Breast epithelium (tissue), 4 donors: Measurements from ENCODE around the gene CABCOCO1. TPM values are rescaled to one million over a fixed set of nuclear protein-coding genes. Genes with fewer than 3 reads are reported as not detected.

ENCODE experiments used
- DNase-seq, 2 donors: peaks; one replicate each; pipeline ENCODE4 v3.0.0-alpha.2; 2019; ENCODE audit warnings: low spot score in 2 of 2
- H3K27ac ChIP-seq, 2 donors: fragments of 200-600 bp; sonication (generic) in 1 of 2; one replicate each; pipeline ENCODE4 v1.5.1; 2016 to 2019; ENCODE audit warnings: mild to moderate bottlenecking in 1 of 2
- H3K27me3 ChIP-seq, 2 donors: fragments of 200-600 bp; sonication (generic) in 1 of 2; one replicate each; pipeline versions ENCODE4 v1.5.1 to v1.6.0; 2017 to 2019; ENCODE audit warnings: control low read depth in 1 of 2, mild to moderate bottlenecking in 1 of 2
- H3K36me3 ChIP-seq: fragments of 200-600 bp; one replicate; pipeline ENCODE4 v1.5.1; 2019
- H3K4me1 ChIP-seq, 2 donors: fragments of 200-600 bp; sonication (generic); one replicate each; pipeline ENCODE4 v1.5.1; 2016 to 2019; ENCODE audit warnings: control low read depth in 1 of 2
- H3K4me3 ChIP-seq, 3 donors: fragments of 200-600 bp; sonication (generic); 1 replicate in 2 of 3; 2 replicates in 1 of 3; pipeline ENCODE4 v1.5.1; 2016 to 2019; ENCODE audit warnings: mild to moderate bottlenecking in 3 of 3, moderate library complexity in 2 of 3
- H3K9me3 ChIP-seq, 2 donors: fragments of 200-600 bp; sonication (generic) in 1 of 2; one replicate each; pipeline ENCODE4 v1.5.1; 2016 to 2019; ENCODE audit warnings: control low read depth in 1 of 2
- POLR2A ChIP-seq: fragments of 450-650 bp; IDR thresholded peaks from one replicate; pipeline ENCODE4 v1.6.1; 2016; ENCODE audit warnings: antibody characterized with exemption, mild to moderate bottlenecking, moderate library complexity
- POLR2AphosphoS5 ChIP-seq, 3 donors: sonication (generic); formaldehyde crosslinking; IDR thresholded peaks; one replicate each; pipeline ENCODE4 v1.6.1; 2017; ENCODE audit warnings: antibody characterized with exemption in 3 of 3
- intact Hi-C: fragments of 100-400 bp; cut with DNase I; formaldehyde crosslinking; loops from one replicate; pipeline ENCODE4 v1.15.1; 2023; ENCODE audit warnings: low total_unique reads
- total RNA-seq, 3 donors: library from RNA; depleted of rRNA; stranded (reverse); fragments of >200 nt; gene quantifications; one replicate each; pipeline ENCODE4 v1.1.0, GENCODE V29; 2016
- TF ChIP-seq, protein P1 (sequence below), 3 donors: fragments of 450-650 bp; IDR thresholded peaks; one replicate each; pipeline ENCODE4 v1.5.1; 2016 to 2017; ENCODE audit warnings: antibody characterized with exemption in 3 of 3, mild to moderate bottlenecking in 3 of 3, moderate library complexity in 3 of 3

The CABCOCO1 gene
- total RNA-seq, 3 donors from 2014 or later = 0.16 to 1.3 (median 1.2) TPM

GRCh38 chr10:61812052-61812721, 149.5 kb downstream of the CABCOCO1 start:
- no peak overlapping the region for H3K4me3 ChIP-seq
- no peaks in the 10 kb centered on the region for H3K9me3 ChIP-seq
- H3K27ac ChIP-seq = no peak overlapping the region
- TF ChIP-seq POLR2A (no peak), POLR2AphosphoS5 (IDR thresholded peaks at IDR 0.05) (no peak)
- TF ChIP-seq, protein P1, sequence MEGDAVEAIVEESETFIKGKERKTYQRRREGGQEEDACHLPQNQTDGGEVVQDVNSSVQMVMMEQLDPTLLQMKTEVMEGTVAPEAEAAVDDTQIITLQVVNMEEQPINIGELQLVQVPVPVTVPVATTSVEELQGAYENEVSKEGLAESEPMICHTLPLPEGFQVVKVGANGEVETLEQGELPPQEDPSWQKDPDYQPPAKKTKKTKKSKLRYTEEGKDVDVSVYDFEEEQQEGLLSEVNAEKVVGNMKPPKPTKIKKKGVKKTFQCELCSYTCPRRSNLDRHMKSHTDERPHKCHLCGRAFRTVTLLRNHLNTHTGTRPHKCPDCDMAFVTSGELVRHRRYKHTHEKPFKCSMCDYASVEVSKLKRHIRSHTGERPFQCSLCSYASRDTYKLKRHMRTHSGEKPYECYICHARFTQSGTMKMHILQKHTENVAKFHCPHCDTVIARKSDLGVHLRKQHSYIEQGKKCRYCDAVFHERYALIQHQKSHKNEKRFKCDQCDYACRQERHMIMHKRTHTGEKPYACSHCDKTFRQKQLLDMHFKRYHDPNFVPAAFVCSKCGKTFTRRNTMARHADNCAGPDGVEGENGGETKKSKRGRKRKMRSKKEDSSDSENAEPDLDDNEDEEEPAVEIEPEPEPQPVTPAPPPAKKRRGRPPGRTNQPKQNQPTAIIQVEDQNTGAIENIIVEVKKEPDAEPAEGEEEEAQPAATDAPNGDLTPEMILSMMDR (IDR thresholded peaks at IDR 0.05) = no peak
- DNase-seq = no peak
- H3K36me3 ChIP-seq = no peaks in the 10 kb centered on the region
- intact Hi-C loops = no loop called here
- no peaks in the 10 kb centered on the region for H3K27me3 ChIP-seq
- H3K4me1 ChIP-seq = no peaks in the 10 kb centered on the region

DNA sequence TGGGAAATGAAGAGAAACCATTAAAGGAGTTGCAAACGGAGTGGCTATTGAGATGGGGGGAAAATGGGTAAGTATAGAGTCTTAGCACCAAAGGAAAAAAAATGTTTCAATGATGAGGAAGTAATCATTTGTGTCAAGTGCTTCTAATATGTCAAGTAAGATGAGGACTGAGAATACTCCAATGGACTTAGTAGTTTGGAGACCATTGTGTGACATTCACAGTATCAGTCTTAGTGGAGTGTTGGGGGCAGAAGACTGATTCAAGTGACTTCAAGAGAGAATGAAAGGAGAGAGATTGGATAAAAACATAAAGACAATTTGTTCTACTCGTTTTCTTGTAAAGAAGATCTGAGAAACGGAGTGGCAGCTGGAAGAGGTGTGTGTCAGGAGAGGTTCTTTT, 150.2 kb downstream of the CABCOCO1 start:
- no peaks in the 10 kb centered on the region for H3K27me3 ChIP-seq
- H3K4me1 ChIP-seq = no peaks in the 10 kb centered on the region
- no peak overlapping the region for H3K27ac ChIP-seq
- H3K4me3 ChIP-seq = no peak overlapping the region
- no peaks in the 10 kb centered on the region for H3K36me3 ChIP-seq
- intact Hi-C loops = no loop called here
- H3K9me3 ChIP-seq = no peaks in the 10 kb centered on the region
- DNase-seq = no peak
- TF ChIP-seq POLR2A (no peak), POLR2AphosphoS5 (IDR thresholded peaks at IDR 0.05) (no peak)
- TF ChIP-seq, protein P1 (IDR thresholded peaks at IDR 0.05) = no peak

DNA sequence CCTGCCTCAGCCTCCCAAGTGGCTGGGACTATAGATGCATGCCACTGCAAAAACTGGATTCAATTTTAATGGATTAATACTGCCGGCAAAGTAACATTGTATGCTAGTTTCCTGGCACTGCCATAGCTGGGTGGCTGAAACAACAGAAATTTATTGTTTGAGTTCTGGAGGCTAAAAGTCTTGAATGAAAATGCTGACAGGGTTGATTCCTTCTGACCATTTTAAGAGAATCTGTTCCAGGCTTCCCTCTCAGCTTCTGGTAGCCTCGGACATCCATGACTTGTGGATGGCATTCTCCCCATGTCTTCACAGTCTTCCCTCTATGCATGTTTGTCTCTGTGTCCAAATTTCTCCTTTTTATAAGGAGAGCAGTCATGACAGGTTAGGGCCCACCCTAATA, 151.4 kb downstream of the CABCOCO1 start:
- H3K9me3 ChIP-seq = no peaks in the 10 kb centered on the region
- intact Hi-C loops = no loop called here
- no peaks in the 10 kb centered on the region for H3K4me1 ChIP-seq
- TF ChIP-seq POLR2AphosphoS5 (IDR thresholded peaks at IDR 0.05) (no peak), POLR2A (no peak)
- TF ChIP-seq, protein P1 (IDR thresholded peaks at IDR 0.05) = no peak
- no peak overlapping the region for H3K4me3 ChIP-seq
- no peak for DNase-seq
- no peak overlapping the region for H3K27ac ChIP-seq
- H3K27me3 ChIP-seq = no peaks in the 10 kb centered on the region
- no peaks in the 10 kb centered on the region for H3K36me3 ChIP-seq

DNA sequence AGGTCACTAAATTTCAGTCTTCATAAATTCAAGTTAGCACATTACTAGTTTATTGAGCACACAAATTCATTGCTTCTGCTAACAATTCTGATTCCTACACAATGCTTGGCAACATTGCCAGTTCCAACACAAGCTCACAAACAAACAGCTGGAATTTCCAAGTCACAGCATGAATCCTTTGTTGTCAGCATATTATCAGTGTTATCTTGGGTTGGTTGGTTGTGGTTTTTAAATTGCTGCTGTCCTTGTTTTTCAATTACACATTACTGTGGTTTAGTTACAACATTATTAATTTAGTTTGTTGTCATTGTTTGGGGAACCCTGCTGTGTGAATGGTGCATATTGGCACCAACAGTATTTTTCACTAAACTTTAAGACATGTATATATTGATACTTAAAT, 152.8 kb downstream of the CABCOCO1 start:
- Histone ChIP-seq H3K27me3 (no peaks in the 10 kb centered on the region), H3K27ac (no peak overlapping the region), H3K4me1 (no peaks in the 10 kb centered on the region), H3K36me3 (no peaks in the 10 kb centered on the region), H3K9me3 (no peaks in the 10 kb centered on the region), H3K4me3 (no peak overlapping the region)
- intact Hi-C loops = no loop called here
- TF ChIP-seq, protein P1 (IDR thresholded peaks at IDR 0.05) = no peak
- DNase-seq = no peak

Other genes with a start within 250 kb of the CABCOCO1 start
- 10 to 100 TPM in 2 of 3 donors, not detected in 1; 17.4 to 19.0 TPM for gene TMEM26, start 209.5 kb upstream of the CABCOCO1 start, total RNA-seq
- gene ARID5B, start 238.8 kb downstream of the CABCOCO1 start, total RNA-seq = 100 to 1,000 TPM in 2 of 3 donors, 10 to 100 TPM in 1; 89.5 to 166 (median 125) TPM